ENCODE results near the gene IFNL2.

IFNL2 gene

GRCh38 chr19:39246951-39247669 is 21.1 kb upstream of the IFNL2 start:
- H4K20me1 ChIP-seq (ENCODE audit: insufficient read depth, low read length) = no peaks in the 10 kb centered on the region
- H3K27me3 ChIP-seq (ENCODE audit: insufficient read depth, low read length) = no peaks in the 10 kb centered on the region; the same call in 1 of the 2 replicates
- H3K4me1 ChIP-seq (ENCODE audit: insufficient read depth, low read length, severe bottlenecking) = no peaks in the 10 kb centered on the region
- H3F3A ChIP-seq (ENCODE audit: insufficient read depth, low read length) = no peaks in the 10 kb centered on the region
- H3K27ac ChIP-seq (ENCODE audit: low read depth, low read length, poor library complexity, severe bottlenecking) = no peak overlapping the region
- no peak overlapping the region for H2AFZ ChIP-seq (ENCODE audit: low read length)
- H3K36me3 ChIP-seq (ENCODE audit: insufficient read depth, low read length) = no peaks in the 10 kb centered on the region
- H3K9ac ChIP-seq (ENCODE audit: low read length) = no peak overlapping the region
- no peaks in the 10 kb centered on the region for H3K9me3 ChIP-seq (ENCODE audit: low read length)
- H3K79me2 ChIP-seq (ENCODE audit: insufficient read depth, low read length) = no peaks in the 10 kb centered on the region
- H3K4me2 ChIP-seq (ENCODE audit: low read length) = no peak overlapping the region
- H3K9me2 ChIP-seq (ENCODE audit: low read depth, low read length) = no peaks in the 10 kb centered on the region
- H3K4me3 ChIP-seq (ENCODE audit: low read depth, low read length, poor library complexity, severe bottlenecking) = no peak overlapping the region
- TF ChIP-seq CTCF (IDR thresholded peaks at IDR 0.05; ENCODE audit: low read length) = no peak
- no peak for TF ChIP-seq EZH2 (IDR thresholded peaks at IDR 0.05; ENCODE audit: borderline replicate concordance, low read length)

DNA sequence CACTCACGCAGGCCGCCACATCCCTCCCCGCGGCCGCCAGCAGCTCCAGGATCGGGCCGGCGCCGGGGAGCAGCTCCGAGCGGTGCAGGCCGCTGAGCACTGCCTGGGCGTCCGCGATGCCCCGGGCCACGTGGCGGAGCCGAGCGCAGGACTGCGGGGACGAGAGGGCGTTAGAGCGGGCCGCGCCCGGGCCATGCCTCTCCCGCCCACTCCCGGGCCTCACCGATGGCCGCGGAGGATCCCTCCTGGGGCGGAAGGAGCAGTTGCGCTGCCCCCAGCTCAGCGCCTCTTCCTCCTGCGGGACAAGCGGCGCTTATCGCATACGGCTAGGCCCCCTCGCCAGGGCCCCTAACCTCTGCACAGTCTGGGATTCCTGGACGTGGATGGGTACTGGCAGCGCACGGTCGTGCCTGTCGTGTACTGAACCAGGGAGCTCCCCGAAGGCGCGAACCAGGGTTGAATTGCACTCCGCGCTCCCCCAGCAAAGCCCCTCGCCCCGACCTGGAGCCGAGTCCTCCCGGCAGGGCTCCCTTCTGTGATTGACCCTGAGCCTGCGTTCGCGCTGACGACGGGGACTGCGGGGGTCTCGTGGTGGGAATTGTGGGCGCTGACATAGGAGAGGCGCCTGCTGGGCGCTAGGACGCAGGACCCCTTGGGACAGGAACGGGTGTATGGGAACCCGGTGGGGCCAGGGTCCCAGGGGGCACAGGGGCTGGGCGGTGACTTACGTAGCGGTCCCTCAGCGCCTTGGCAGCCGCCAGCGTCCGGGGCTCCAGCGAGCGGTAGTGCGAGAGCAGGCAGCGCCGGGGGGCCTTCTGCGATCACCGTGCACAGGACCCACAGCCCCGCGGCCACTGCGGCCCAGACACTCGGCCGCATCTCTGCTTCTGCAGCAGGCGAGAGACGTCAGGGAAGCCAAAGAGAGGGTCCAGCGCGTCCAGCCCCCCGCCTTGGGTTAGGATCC is 20.2 kb upstream of the IFNL2 start:
- no peaks in the 10 kb centered on the region for H3K9me2 ChIP-seq (ENCODE audit: low read depth, low read length)
- H4K20me1 ChIP-seq (ENCODE audit: insufficient read depth, low read length) = no peaks in the 10 kb centered on the region
- no peak overlapping the region for H3K27ac ChIP-seq (ENCODE audit: low read depth, low read length, poor library complexity, severe bottlenecking)
- no peaks in the 10 kb centered on the region; the same call in 1 of the 2 replicates for H3K27me3 ChIP-seq (ENCODE audit: insufficient read depth, low read length)
- no peaks in the 10 kb centered on the region for H3F3A ChIP-seq (ENCODE audit: insufficient read depth, low read length)
- no peak overlapping the region for H3K9ac ChIP-seq (ENCODE audit: low read length)
- H3K9me3 ChIP-seq (ENCODE audit: low read length) = no peaks in the 10 kb centered on the region
- H2AFZ ChIP-seq (ENCODE audit: low read length) = no peak overlapping the region
- no peak overlapping the region for H3K4me2 ChIP-seq (ENCODE audit: low read length)
- TF ChIP-seq CTCF (IDR thresholded peaks at IDR 0.05; ENCODE audit: low read length) = no peak
- no peak for TF ChIP-seq EZH2 (IDR thresholded peaks at IDR 0.05; ENCODE audit: borderline replicate concordance, low read length)
- H3K4me3 ChIP-seq (ENCODE audit: low read depth, low read length, poor library complexity, severe bottlenecking) = no peak overlapping the region
- no peaks in the 10 kb centered on the region for H3K4me1 ChIP-seq (ENCODE audit: insufficient read depth, low read length, severe bottlenecking)
- no peaks in the 10 kb centered on the region for H3K36me3 ChIP-seq (ENCODE audit: insufficient read depth, low read length)
- no peaks in the 10 kb centered on the region for H3K79me2 ChIP-seq (ENCODE audit: insufficient read depth, low read length)

- no peaks in the 10 kb centered on the region for H3K4me1 ChIP-seq (ENCODE audit: insufficient read depth, low read length, severe bottlenecking)
- no peaks in the 10 kb centered on the region for H3K9me2 ChIP-seq (ENCODE audit: low read depth, low read length)
- no peaks in the 10 kb centered on the region for H3F3A ChIP-seq (ENCODE audit: insufficient read depth, low read length)
- H3K27me3 ChIP-seq (ENCODE audit: insufficient read depth, low read length) = no peaks in the 10 kb centered on the region; the same call in 1 of the 2 replicates
- H4K20me1 ChIP-seq (ENCODE audit: insufficient read depth, low read length) = no peaks in the 10 kb centered on the region
- H3K9me3 ChIP-seq (ENCODE audit: low read length) = no peaks in the 10 kb centered on the region
- H3K36me3 ChIP-seq (ENCODE audit: insufficient read depth, low read length) = no peaks in the 10 kb centered on the region
- no peak within 1 kb of the TSS for H3K4me3 ChIP-seq (ENCODE audit: low read depth, low read length, poor library complexity, severe bottlenecking)
- no peak for TF ChIP-seq CTCF (IDR thresholded peaks at IDR 0.05; ENCODE audit: low read length)
- no peak for TF ChIP-seq EZH2 (IDR thresholded peaks at IDR 0.05; ENCODE audit: borderline replicate concordance, low read length)
- no peak within 1 kb of the TSS for H3K9ac ChIP-seq (ENCODE audit: low read length)
- no peaks in the 10 kb centered on the region for H3K79me2 ChIP-seq (ENCODE audit: insufficient read depth, low read length)
- H2AFZ ChIP-seq (ENCODE audit: low read length) = no peak within 1 kb of the TSS
- H3K4me2 ChIP-seq (ENCODE audit: low read length) = no peak within 1 kb of the TSS
- no peak within 1 kb of the TSS for H3K27ac ChIP-seq (ENCODE audit: low read depth, low read length, poor library complexity, severe bottlenecking)
Observed at GRCh38 chr19:39248806-39249205, 19.4 kb upstream of the IFNL2 start, which contains the start of gene IFNL4. Gene IFNL4, minus strand, starts transcription at chr19:39248856.
